GM21367 (cell line): Measurements from ENCODE around the gene GNG11.

Source experiments
- ATAC-seq: cut with Tn5 transposase; IDR thresholded peaks from one replicate; pipeline ENCODE4 v1.9.1; 2021; ENCODE audit not compliant: unreplicated experiment

GNG11 gene

GRCh38 chr7:93921607-93922566, at the start of gene GNG11:
Gene GNG11 (plus strand): TSS chr7:93921735. CDS start chr7:93922138, 403 bp downstream.
- ATAC-seq: peak; percentile 86

- ATAC-seq: no peak
Observed at GRCh38 chr7:93873998-93874574, 47.4 kb upstream of the GNG11 start.

GRCh38 chr7:93877742-93878141, 43.8 kb upstream of the GNG11 start:
- no peak for ATAC-seq

GRCh38 chr7:93879356-93879755, 42.2 kb upstream of the GNG11 start:
- no peak for ATAC-seq

- ATAC-seq: no peak
Observed at GRCh38 chr7:93882468-93882867, 39.1 kb upstream of the GNG11 start.

- no peak for ATAC-seq
Observed at GRCh38 chr7:93883078-93883916, 38.2 kb upstream of the GNG11 start.

GRCh38 chr7:93883917-93884345, 37.6 kb upstream of the GNG11 start:
- no peak for ATAC-seq

GRCh38 chr7:93884541-93884940, 37.0 kb upstream of the GNG11 start:
- no peak for ATAC-seq

- no peak for ATAC-seq
Observed at GRCh38 chr7:93889261-93889660, 32.3 kb upstream of the GNG11 start.

- peak; percentile 54 for ATAC-seq
Observed at GRCh38 chr7:93890041-93890463, 31.5 kb upstream of the GNG11 start.

GRCh38 chr7:93890464-93891068, 31.0 kb upstream of the GNG11 start, which contains the start of gene TFPI2:
Gene TFPI2 (minus strand): TSS chr7:93890753. CDS start chr7:93890678, 75 bp downstream.
- peak; percentile 34 for ATAC-seq

- ATAC-seq: no peak
Observed at GRCh38 chr7:93894426-93894825, 27.1 kb upstream of the GNG11 start.

GRCh38 chr7:93894966-93895640, 26.4 kb upstream of the GNG11 start:
- no peak for ATAC-seq

GRCh38 chr7:93895859-93896600, 25.5 kb upstream of the GNG11 start:
- no peak for ATAC-seq

GRCh38 chr7:93897680-93898079, 23.9 kb upstream of the GNG11 start:
- ATAC-seq: no peak

GRCh38 chr7:93902777-93903423, 18.6 kb upstream of the GNG11 start:
- ATAC-seq: no peak

GRCh38 chr7:93906267-93906666, 15.3 kb upstream of the GNG11 start, which contains the start of gene GNGT1:
Gene GNGT1 (plus strand): TSS chr7:93906567. CDS start chr7:93906747, 180 bp downstream.
- ATAC-seq: no peak

- no peak for ATAC-seq
Observed at GRCh38 chr7:93910076-93910994, 11.2 kb upstream of the GNG11 start.
